ENCODE data around the gene FOXJ3.

- TF ChIP-seq CTCF (tag by site-specific recombination; IDR thresholded peaks at IDR 0.05) (no peak), ZNF174 (tag by site-specific recombination; IDR thresholded peaks at IDR 0.05) (no peak), SP2 (tag by site-specific recombination; IDR thresholded peaks at IDR 0.05) (peak; percentile 33), HOXA7 (CRISPR knock-in tag; IDR thresholded peaks at IDR 0.05; ENCODE audit: borderline replicate concordance) (no peak), AEBP2 (tag by site-specific recombination; IDR thresholded peaks at IDR 0.05; ENCODE audit: borderline replicate concordance) (no peak), ZNF580 (tag by site-specific recombination; IDR thresholded peaks at IDR 0.05) (no peak)
Observed at GRCh38 chr1:42167611-42168390, 167.2 kb downstream of the FOXJ3 start.

All from HEK293 (cell line).